PC-3 (cell line): Measurements from ENCODE around the gene ARHGAP28. TPM values are rescaled to one million over a fixed set of nuclear protein-coding genes. Genes with fewer than 3 reads are reported as not detected.

Source experiments
- ATAC-seq: fragments of 200-7000 bp; cut with Tn5 transposase; 2 replicates; pipeline ENCODE4 v1.9.1; 2020; ENCODE audit warnings: mild to moderate bottlenecking, moderate library complexity
- BruUV-seq: library from RNA; stranded (reverse); fragments of 400-500 nt; replicated peaks from 2 replicates; lab custom pipeline; 2021; lab: Mats Ljungman, UMichigan
- CTCF ChIA-PET: fragments of 300-600 bp; sonication (Branson Sonifier 250); formaldehyde crosslinking; loops from one replicate; lab custom pipeline; 2022; ENCODE audit warnings: antibody characterized with exemption; lab: Charles Lee
- POLR2A ChIA-PET: fragments of 300-600 bp; sonication (Branson Sonifier 250); formaldehyde crosslinking; loops from one replicate; lab custom pipeline; 2022; ENCODE audit warnings: antibody characterized with exemption; ENCODE audit not compliant: unreplicated experiment; lab: Charles Lee
- DNase-seq: peaks from one replicate; pipeline ENCODE4 v3.0.0-alpha.2; 2015
- H2AFZ ChIP-seq: fragments of 300-600 bp; sonication (generic); 2 replicates; pipeline ENCODE4 v1.6.0; 2016; ENCODE audit warnings: antibody characterized with exemption, low read length
- H3F3A ChIP-seq: fragments of 300-600 bp; sonication (generic); one replicate; pipeline ENCODE4 v1.6.0; 2017; ENCODE audit warnings: antibody characterized with exemption, low read length, control low read depth, mild to moderate bottlenecking; ENCODE audit not compliant: unreplicated experiment
- H3K27ac ChIP-seq: fragments of 300-600 bp; sonication (generic); 2 replicates; pipeline ENCODE4 v1.5.1; 2016; ENCODE audit warnings: mild to moderate bottlenecking, low read length
- H3K27me3 ChIP-seq: fragments of 300-600 bp; sonication (generic); 2 replicates; pipeline ENCODE4 v1.6.1; 2016; ENCODE audit warnings: low read length, mixed read lengths
- H3K36me3 ChIP-seq: fragments of 300-600 bp; sonication (generic); 2 replicates; pipeline ENCODE4 v1.6.1; 2016; ENCODE audit warnings: low read depth, mixed run types, low read length, mixed read lengths
- H3K4me1 ChIP-seq: fragments of 300-600 bp; sonication (generic); 2 replicates; pipeline ENCODE4 v1.5.1; 2016; ENCODE audit warnings: low read length; ENCODE audit not compliant: insufficient read depth
- H3K4me2 ChIP-seq: fragments of 300-600 bp; sonication (generic); 2 replicates; pipeline ENCODE4 v1.6.0; 2016; ENCODE audit warnings: low read length
- H3K4me3 ChIP-seq: fragments of 300-600 bp; sonication (generic); 2 replicates; pipeline ENCODE4 v1.5.1; 2016; ENCODE audit warnings: mild to moderate bottlenecking, low read length, mixed read lengths
- H3K79me2 ChIP-seq: fragments of 300-600 bp; sonication (generic); 2 replicates; pipeline ENCODE4 v1.6.1; 2017; ENCODE audit warnings: low read length, mixed read lengths
- H3K9ac ChIP-seq: fragments of 300-600 bp; sonication (generic); 2 replicates; pipeline ENCODE4 v1.6.0; 2016; ENCODE audit warnings: mild to moderate bottlenecking, low read length
- H3K9me2 ChIP-seq: fragments of 300-600 bp; sonication (generic); replicated peaks from 2 replicates; pipeline ENCODE4 v1.6.1; 2016; ENCODE audit warnings: mixed run types, low read length, mixed read lengths
- H3K9me3 ChIP-seq: fragments of 300-600 bp; sonication (generic); 2 replicates; pipeline ENCODE4 v1.6.1; 2016; ENCODE audit warnings: low read length, mixed read lengths
- H4K20me1 ChIP-seq: fragments of 300-600 bp; sonication (generic); 2 replicates; pipeline ENCODE4 v1.6.1; 2016; ENCODE audit warnings: low read length, mixed read lengths
- CTCF ChIP-seq: fragments of 300-600 bp; sonication (generic); conservative IDR thresholded peaks from 2 replicates; pipeline ENCODE4 v1.5.1; 2017; ENCODE audit warnings: antibody characterized with exemption, low read depth, mild to moderate bottlenecking, low read length
- EZH2 ChIP-seq: fragments of 300-600 bp; sonication (generic); IDR thresholded peaks from one replicate; pipeline ENCODE4 v1.6.1; 2017; ENCODE audit warnings: antibody characterized with exemption, mild to moderate bottlenecking, low read length; ENCODE audit not compliant: unreplicated experiment
- EZH2phosphoT487 ChIP-seq: fragments of 300-600 bp; sonication (generic); IDR thresholded peaks from 2 replicates; pipeline ENCODE4 v1.6.1; 2018; ENCODE audit warnings: mild to moderate bottlenecking, antibody characterized with exemption, low read length, borderline replicate concordance
- intact Hi-C: fragments of 100-400 bp; cut with micrococcal nuclease; formaldehyde crosslinking; loops from 2 replicates; pipeline ENCODE4 v1.9.0; 2023
- total RNA-seq: library from RNA; depleted of rRNA; stranded (reverse); fragments of >200 nt; gene quantifications from 2 replicates; pipeline ENCODE4 v1.2.3, GENCODE V29; 2014

The ARHGAP28 gene
- total RNA-seq, 1 experiment from 2014 or later = 10.0 TPM

GRCh38 chr18:6920099-6920955, 190.8 kb downstream of the ARHGAP28 start:
- no peaks in the 10 kb centered on the region for H4K20me1 ChIP-seq
- H3F3A ChIP-seq = no peaks in the 10 kb centered on the region
- intact Hi-C loops = loop anchor here (1.0 kb wide), 3 partner anchors 80 to 257 kb away; no protein-coding TSS in a partner anchor
- no peak overlapping the region for H3K9ac ChIP-seq
- no peaks in the 10 kb centered on the region for H3K9me2 ChIP-seq
- no peaks in the 10 kb centered on the region for H3K79me2 ChIP-seq
- peaks cover 43% of the 10 kb centered on the region for H3K27me3 ChIP-seq
- DNase-seq (peak; percentile 89), ATAC-seq (peak; percentile 83)
- H2AFZ ChIP-seq = no peak overlapping the region
- POLR2A ChIA-PET = no interaction called here
- TF ChIP-seq CTCF (peak; percentile 94), EZH2phosphoT487 (no peak)
- no TSS peak for BruUV-seq
- no peaks in the 10 kb centered on the region for H3K4me1 ChIP-seq
- H3K4me2 ChIP-seq = no peak overlapping the region
- H3K4me3 ChIP-seq = no peak overlapping the region
- CTCF ChIA-PET = interaction anchor here (0.5 to 1.4 kb wide), 9 partner anchors 78 to 257 kb away, joined by 3 to 11 read pairs (median 6); no protein-coding TSS in a partner anchor
- no peaks in the 10 kb centered on the region for H3K36me3 ChIP-seq
- H3K9me3 ChIP-seq = no peaks in the 10 kb centered on the region
- no peak overlapping the region for H3K27ac ChIP-seq

- Histone ChIP-seq H2AFZ (no peak overlapping the region), H3K4me3 (no peak overlapping the region), H3K27ac (no peak overlapping the region), H3K9me2 (no peaks in the 10 kb centered on the region), H4K20me1 (no peaks in the 10 kb centered on the region), H3K9me3 (no peaks in the 10 kb centered on the region), H3K36me3 (no peaks in the 10 kb centered on the region), H3K4me1 (no peaks in the 10 kb centered on the region), H3K4me2 (no peak overlapping the region), H3F3A (no peaks in the 10 kb centered on the region), H3K79me2 (no peaks in the 10 kb centered on the region), H3K9ac (no peak overlapping the region), H3K27me3 (peaks cover 43% of the 10 kb centered on the region)
- ChIA-PET POLR2A (no interaction called here), CTCF (interaction anchor here (1.4 kb wide), 1 partner anchor 100 kb away, joined by 6 read pairs; no protein-coding TSS in a partner anchor)
- no TSS peak for BruUV-seq
- no peak for DNase-seq
- intact Hi-C loops = no loop called here
- ATAC-seq = no peak
- TF ChIP-seq EZH2phosphoT487 (no peak), EZH2 (no peak), CTCF (no peak)
Observed at GRCh38 chr18:6921571-6921970, 192.1 kb downstream of the ARHGAP28 start.

GRCh38 chr18:6923220-6923619, 193.7 kb downstream of the ARHGAP28 start:
- H3F3A ChIP-seq = no peaks in the 10 kb centered on the region
- intact Hi-C loops = no loop called here
- no peak overlapping the region for H3K4me3 ChIP-seq

More at GRCh38 chr18:6923220-6923619, 193.7 kb downstream of the ARHGAP28 start:
- POLR2A ChIA-PET = no interaction called here
- no peak overlapping the region for H3K4me2 ChIP-seq
- CTCF ChIA-PET = no interaction called here
- H3K4me1 ChIP-seq = no peaks in the 10 kb centered on the region
- TF ChIP-seq EZH2phosphoT487 = no peak
- TF ChIP-seq EZH2 = no peak
- no peak for TF ChIP-seq CTCF
- H3K27ac ChIP-seq = no peak overlapping the region
- ATAC-seq = no peak
- H3K9me2 ChIP-seq = no peaks in the 10 kb centered on the region
- peaks cover 51% of the 10 kb centered on the region for H3K27me3 ChIP-seq
- no peak for DNase-seq
- H3K36me3 ChIP-seq = no peaks in the 10 kb centered on the region
- no peak overlapping the region for H3K9ac ChIP-seq
- no peak overlapping the region for H2AFZ ChIP-seq
- no peaks in the 10 kb centered on the region for H3K9me3 ChIP-seq
- no peaks in the 10 kb centered on the region for H3K79me2 ChIP-seq
- no peaks in the 10 kb centered on the region for H4K20me1 ChIP-seq
- BruUV-seq = no TSS peak
